ENCODE measurements around the gene STAT6. TPM values are rescaled to one million over a fixed set of nuclear protein-coding genes. Genes with fewer than 3 reads are reported as not detected.

The STAT6 gene
- total and polyA plus RNA-seq, 2 donors (not counting 3 experiments of a cell fraction or from before 2014, with no cell fraction given): 136 to 147 TPM

- H3K79me2 ChIP-seq (ENCODE audit: control insufficient read depth, insufficient read depth, low read length): no peaks in the 10 kb centered on the region
- no peaks in the 10 kb centered on the region for H3K9me3 ChIP-seq (replicated peaks; ENCODE audit: control insufficient read depth, insufficient read depth, low read length)
- no peak overlapping the region for H3K4me3 ChIP-seq (replicated peaks in 1 of 3; ENCODE audit: insufficient read depth in 1 of 3, low read depth in 1 of 3, low read length in 3 of 3)
- no peaks in the 10 kb centered on the region for H3K9me1 ChIP-seq (replicated peaks; ENCODE audit: control insufficient read depth, extremely low read depth, insufficient read depth, low read length)
- peaks cover 4 to 10% of the 10 kb centered on the region in 2 experiments for H3K27me3 ChIP-seq (ENCODE audit: control insufficient read depth in 2 of 2, insufficient read depth in 2 of 2, low read length in 2 of 2)
- CTCF ChIA-PET: no interaction called here
- no TSS peak for BruUV-seq (replicated peaks)
- DNase-seq (ENCODE audit: low read depth, low spot score): no peak
- intact Hi-C loops (cut with micrococcal nuclease): no loop called here
- H3K9ac ChIP-seq (replicated peaks; ENCODE audit: extremely low read depth, insufficient read depth, low read length): no peak overlapping the region
- H3K36me3 ChIP-seq (ENCODE audit: control insufficient read depth in 2 of 2, extremely low read depth in 1 of 2, insufficient read depth in 2 of 2, low read length in 2 of 2): no peaks in the 10 kb centered on the region
- POLR2A ChIA-PET: no interaction called here
- no peaks in the 10 kb centered on the region for H4K20me1 ChIP-seq (replicated peaks; ENCODE audit: control insufficient read depth, extremely low read depth, insufficient read depth, low read length)
- no peak overlapping the region for H3K4me2 ChIP-seq (ENCODE audit: insufficient read depth, low read length)
- H3K4me1 ChIP-seq (ENCODE audit: control insufficient read depth, extremely low read depth, insufficient read depth, low read length): peaks cover under 1% of the 10 kb centered on the region
- dilution Hi-C loops (cut with MboI; ENCODE audit: extremely low pct_ligation_motif_present, low sequenced_read_pairs): no loop called here
- TF ChIP-seq JUN (IDR thresholded peaks at IDR 0.05; ENCODE audit: borderline replicate concordance, insufficient read depth, insufficient read length, low read depth) (no peak), GATA2 (IDR thresholded peaks at IDR 0.05; ENCODE audit: insufficient read depth, insufficient read length, low read depth, low read length) (no peak), MYC (IDR thresholded peaks at IDR 0.05; ENCODE audit: low read depth, low read length) (no peak), MAX (IDR thresholded peaks at IDR 0.05; ENCODE audit: insufficient read depth, insufficient read length) (no peak), CTCF (IDR thresholded peaks at IDR 0.05; ENCODE audit: extremely low read depth in 1 of 2, insufficient read depth in 1 of 2, low read depth in 1 of 2, low read length in 2 of 2) (no peak)
- FAIRE-seq: no peak
- no peak overlapping the region for H3K27ac ChIP-seq (ENCODE audit: insufficient read depth, low read depth, low read length)
- no peak overlapping the region for H2AFZ ChIP-seq (ENCODE audit: low read depth, low read length)
Measured at GRCh38 chr12:57142727-57143126, 31.6 kb upstream of the STAT6 start.

GRCh38 chr12:57142121-57142520 is 31.0 kb upstream of the STAT6 start:
- Histone ChIP-seq H3K27ac (ENCODE audit: insufficient read depth, low read depth, low read length) (no peak overlapping the region), H3K79me2 (ENCODE audit: control insufficient read depth, insufficient read depth, low read length) (no peaks in the 10 kb centered on the region), H2AFZ (ENCODE audit: low read depth, low read length) (no peak overlapping the region), H3K4me2 (ENCODE audit: insufficient read depth, low read length) (no peak overlapping the region), H3K9me1 (replicated peaks; ENCODE audit: control insufficient read depth, extremely low read depth, insufficient read depth, low read length) (no peaks in the 10 kb centered on the region), H3K9me3 (replicated peaks; ENCODE audit: control insufficient read depth, insufficient read depth, low read length) (no peaks in the 10 kb centered on the region), H3K27me3 (ENCODE audit: control insufficient read depth in 2 of 2, insufficient read depth in 2 of 2, low read length in 2 of 2) (peaks cover 4 to 10% of the 10 kb centered on the region in 2 experiments), H3K4me3 (replicated peaks in 1 of 3; ENCODE audit: insufficient read depth in 1 of 3, low read depth in 1 of 3, low read length in 3 of 3) (no peak overlapping the region), H3K9ac (replicated peaks; ENCODE audit: extremely low read depth, insufficient read depth, low read length) (no peak overlapping the region), H4K20me1 (replicated peaks; ENCODE audit: control insufficient read depth, extremely low read depth, insufficient read depth, low read length) (no peaks in the 10 kb centered on the region), H3K4me1 (ENCODE audit: control insufficient read depth, extremely low read depth, insufficient read depth, low read length) (no peaks in the 10 kb centered on the region), H3K36me3 (ENCODE audit: control insufficient read depth in 2 of 2, extremely low read depth in 1 of 2, insufficient read depth in 2 of 2, low read length in 2 of 2) (no peaks in the 10 kb centered on the region)
- DNase-seq (ENCODE audit: low read depth, low spot score) (no peak), FAIRE-seq (no peak)
- BruUV-seq (replicated peaks): no TSS peak
- TF ChIP-seq MAX (IDR thresholded peaks at IDR 0.05; ENCODE audit: insufficient read depth, insufficient read length) (no peak), CTCF (IDR thresholded peaks at IDR 0.05; ENCODE audit: extremely low read depth in 1 of 2, insufficient read depth in 1 of 2, low read depth in 1 of 2, low read length in 2 of 2) (no peak), GATA2 (IDR thresholded peaks at IDR 0.05; ENCODE audit: insufficient read depth, insufficient read length, low read depth, low read length) (no peak), MYC (IDR thresholded peaks at IDR 0.05; ENCODE audit: low read depth, low read length) (no peak), POLR2A (IDR thresholded peaks at IDR 0.05; ENCODE audit: low read depth, low read length) (no peak)
- intact Hi-C loops (cut with micrococcal nuclease) (no loop called here), dilution Hi-C loops (cut with MboI; ENCODE audit: extremely low pct_ligation_motif_present, low sequenced_read_pairs) (no loop called here)
- CTCF ChIA-PET: interaction anchor here (0.7 to 1.7 kb wide), 3 partner anchors 18 to 34 kb away, joined by 3 to 6 read pairs (median 4); no protein-coding TSS in a partner anchor
- POLR2A ChIA-PET: no interaction called here

Data from endothelial cell of umbilical vein (primary cell).